ENCODE measurements around the gene GGT5. TPM values are rescaled to one million over a fixed set of nuclear protein-coding genes. Genes with fewer than 3 reads are reported as not detected.
A peak's percentile ranks its signal among the peaks of the same experiment; 100 is the strongest.

GGT5 gene
- total and polyA plus RNA-seq, 8 donors, result 9.9 to 48.8 (median 20.4) TPM

GRCh38 chr22:24178021-24178431 lies 66.9 kb downstream of the GGT5 start:
- Histone ChIP-seq H3K9me3 (no peaks in the 10 kb centered on the region), H3K4me3 (no peak overlapping the region), H3K36me3 (peaks cover 16 to 65% (median 55%) of the 10 kb centered on the region in 4 donors), H3K27me3 (no peaks in the 10 kb centered on the region), H3K27ac (peak overlapping the region in 4 of 5 donors; percentile 26 to 79 (median 57)), H3K4me1 (peaks cover 19 to 77% (median 54%) of the 10 kb centered on the region in 4 donors)
- TF ChIP-seq POLR2AphosphoS5 (IDR thresholded peaks at IDR 0.05) (no peak), EP300 (IDR thresholded peaks at IDR 0.05) (no peak), CTCF (IDR thresholded peaks at IDR 0.05) (no peak), POLR2A (IDR thresholded peaks at IDR 0.05) (no peak)
- no peak for DNase-seq
- 89 to 96% (median 91%) methylated on average over 8 to 12 of the region's 12 CpGs for WGBS, 5 donors
- intact Hi-C loops (cut with DNase I; ENCODE audit: low total_unique reads), result no loop called here

GRCh38 chr22:24177456-24177855 lies 67.4 kb downstream of the GGT5 start:
- TF ChIP-seq EP300 (IDR thresholded peaks at IDR 0.05) (no peak), POLR2A (IDR thresholded peaks at IDR 0.05) (no peak), POLR2AphosphoS5 (IDR thresholded peaks at IDR 0.05) (no peak), CTCF (IDR thresholded peaks at IDR 0.05) (no peak)
- H3K9me3 ChIP-seq, result no peaks in the 10 kb centered on the region
- H3K4me1 ChIP-seq, result peaks cover 19 to 72% (median 50%) of the 10 kb centered on the region in 4 donors
- 73 to 96% (median 94%) methylated on average over 3 to 10 of the region's 10 CpGs for WGBS, 5 donors
- peaks cover 22 to 71% (median 61%) of the 10 kb centered on the region in 4 donors for H3K36me3 ChIP-seq
- intact Hi-C loops (cut with DNase I; ENCODE audit: low total_unique reads), result no loop called here
- peak overlapping the region in 4 of 5 donors; percentile 26 to 79 (median 57) for H3K27ac ChIP-seq
- no peak overlapping the region for H3K4me3 ChIP-seq
- H3K27me3 ChIP-seq, result no peaks in the 10 kb centered on the region
- DNase-seq, result no peak

GRCh38 chr22:24177045-24177444 lies 67.8 kb downstream of the GGT5 start:
- no peak for DNase-seq
- H3K27me3 ChIP-seq, result no peaks in the 10 kb centered on the region
- whole genome bisulfite sequencing, 5 donors, result 70 to 93% (median 89%) methylated on average over 5 of the region's 5 CpGs
- TF ChIP-seq CTCF (IDR thresholded peaks at IDR 0.05), result no peak
- TF ChIP-seq EP300 (IDR thresholded peaks at IDR 0.05), result no peak
- TF ChIP-seq POLR2AphosphoS5 (IDR thresholded peaks at IDR 0.05), result no peak
- TF ChIP-seq POLR2A (IDR thresholded peaks at IDR 0.05), result no peak
- peak overlapping the region in 4 of 5 donors; percentile 26 to 79 (median 57) for H3K27ac ChIP-seq
- H3K9me3 ChIP-seq, result no peaks in the 10 kb centered on the region
- H3K36me3 ChIP-seq, result peaks cover 26 to 75% (median 65%) of the 10 kb centered on the region in 4 donors
- intact Hi-C loops (cut with DNase I; ENCODE audit: low total_unique reads), result no loop called here
- H3K4me1 ChIP-seq, result peaks cover 16 to 68% (median 46%) of the 10 kb centered on the region in 4 donors
- H3K4me3 ChIP-seq, result no peak overlapping the region

GRCh38 chr22:24176630-24177029 lies 68.3 kb downstream of the GGT5 start:
- H3K27me3 ChIP-seq, result no peaks in the 10 kb centered on the region
- peak overlapping the region in 4 of 5 donors; percentile 43 to 79 (median 58) for H3K27ac ChIP-seq
- H3K4me3 ChIP-seq, result no peak overlapping the region
- H3K9me3 ChIP-seq, result no peaks in the 10 kb centered on the region
- peaks cover 12 to 64% (median 42%) of the 10 kb centered on the region in 4 donors for H3K4me1 ChIP-seq
- intact Hi-C loops (cut with DNase I; ENCODE audit: low total_unique reads), result no loop called here
- TF ChIP-seq CTCF (IDR thresholded peaks at IDR 0.05) (no peak), EP300 (IDR thresholded peaks at IDR 0.05) (no peak), POLR2AphosphoS5 (IDR thresholded peaks at IDR 0.05) (no peak), POLR2A (IDR thresholded peaks at IDR 0.05) (no peak)
- WGBS, 5 donors, result 72 to 84% (median 75%) methylated on average over 5 to 10 of the region's 10 CpGs
- H3K36me3 ChIP-seq, result peaks cover 30 to 79% (median 69%) of the 10 kb centered on the region in 4 donors
- peak in 1 of 2 donors; percentile 52 for DNase-seq
